Liver (tissue), 9 donors: ENCODE results near the gene IGF1R. TPM values are rescaled to one million over a fixed set of nuclear protein-coding genes. Genes with fewer than 3 reads are reported as not detected.

Experiments used
- DNase-seq: peaks from one replicate; pipeline ENCODE4 v3.0.0-alpha.2; 2017; ENCODE audit warnings: low spot score
- H3K27ac ChIP-seq, 2 donors: one replicate each; pipeline ENCODE4 v1.7.0; 2013; ENCODE audit warnings: inconsistent platforms in 2 of 2, low read length in 2 of 2, control low read depth in 1 of 2, low read depth in 1 of 2, mild to moderate bottlenecking in 1 of 2
- H3K27me3 ChIP-seq, 4 donors: one replicate each; pipeline versions ENCODE4 v1.6.1 to v1.7.0; 2013; ENCODE audit warnings: low read length in 3 of 4, inconsistent platforms in 1 of 4, mild to moderate bottlenecking in 1 of 4, moderate library complexity in 1 of 4; ENCODE audit not compliant: control insufficient read depth in 4 of 4, insufficient read depth in 4 of 4
- H3K36me3 ChIP-seq, 4 donors: one replicate each; pipeline versions ENCODE4 v1.6.1 to v1.7.0; 2013; ENCODE audit warnings: low read length in 3 of 4, mild to moderate bottlenecking in 3 of 4, low read depth in 1 of 4, moderate library complexity in 1 of 4; ENCODE audit not compliant: control insufficient read depth in 4 of 4, insufficient read depth in 3 of 4
- H3K4me1 ChIP-seq, 4 donors: one replicate each; pipeline versions ENCODE4 v1.6.1 to v1.7.0; 2013; ENCODE audit warnings: low read length in 3 of 4, mild to moderate bottlenecking in 3 of 4, moderate library complexity in 1 of 4; ENCODE audit not compliant: control insufficient read depth in 4 of 4, insufficient read depth in 4 of 4
- H3K4me3 ChIP-seq, 3 donors: one replicate each; pipeline versions ENCODE4 v1.6.1 to v1.7.0; 2013; ENCODE audit warnings: low read length in 3 of 3, control low read depth in 1 of 3, low read depth in 1 of 3, mild to moderate bottlenecking in 1 of 3
- H3K9ac ChIP-seq, 2 donors: one replicate each; pipeline ENCODE4 v1.7.0; 2013; ENCODE audit warnings: low read length in 2 of 2, mild to moderate bottlenecking in 2 of 2, moderate library complexity in 2 of 2, control low read depth in 1 of 2, low read depth in 1 of 2
- H3K9me3 ChIP-seq, 4 donors: one replicate each; pipeline versions ENCODE4 v1.6.1 to v1.7.0; 2013; ENCODE audit warnings: low read length in 3 of 4; ENCODE audit not compliant: control insufficient read depth in 4 of 4
- ATF3 ChIP-seq: IDR thresholded peaks from 2 replicates; pipeline ENCODE4 v1.6.1; 2016; ENCODE audit warnings: antibody characterized with exemption
- CTCF ChIP-seq: fragments of 150-350 bp; IDR thresholded peaks from 2 replicates; pipeline ENCODE4 v1.5.1; 2017; ENCODE audit warnings: improper control_type of control experiment, low read depth, low read length; ENCODE audit not compliant: missing input control
- EGR1 ChIP-seq, 2 donors: IDR thresholded peaks; 2 replicates each; pipeline ENCODE4 v1.6.1; 2016 to 2018; ENCODE audit warnings: antibody characterized with exemption in 2 of 2, low read depth in 2 of 2
- FOXA1 ChIP-seq: IDR thresholded peaks from 2 replicates; pipeline ENCODE4 v1.6.1; 2016; ENCODE audit warnings: antibody characterized with exemption
- FOXA2 ChIP-seq: IDR thresholded peaks from 2 replicates; pipeline ENCODE4 v1.6.1; 2016; ENCODE audit warnings: antibody characterized with exemption
- GABPA ChIP-seq, 2 donors: IDR thresholded peaks in 1 of 2; conservative IDR thresholded peaks in 1 of 2; 2 replicates each; pipeline ENCODE4 v1.6.1; 2016; ENCODE audit warnings: antibody characterized with exemption in 2 of 2, mild to moderate bottlenecking in 1 of 2, moderate library complexity in 1 of 2
- HNF4A ChIP-seq, 2 donors: conservative IDR thresholded peaks; 2 replicates each; pipeline ENCODE4 v1.6.1; 2016; ENCODE audit warnings: antibody characterized with exemption in 2 of 2, mild to moderate bottlenecking in 2 of 2
- HNF4G ChIP-seq: IDR thresholded peaks from 2 replicates; pipeline ENCODE4 v1.6.1; 2016; ENCODE audit warnings: antibody characterized with exemption
- JUND ChIP-seq, 2 donors: IDR thresholded peaks; 2 replicates each; pipeline ENCODE4 v1.6.1; 2016; ENCODE audit warnings: antibody characterized with exemption in 2 of 2
- MAX ChIP-seq: IDR thresholded peaks from 2 replicates; pipeline ENCODE4 v1.6.1; 2016; ENCODE audit warnings: antibody characterized with exemption
- NR2F2 ChIP-seq: IDR thresholded peaks from 2 replicates; pipeline ENCODE4 v1.6.1; 2016; ENCODE audit warnings: antibody characterized with exemption
- RAD21 ChIP-seq, 2 donors: IDR thresholded peaks; 2 replicates each; pipeline ENCODE4 v1.6.1; 2016; ENCODE audit warnings: antibody characterized with exemption in 2 of 2, mild to moderate bottlenecking in 2 of 2
- RXRA ChIP-seq, 2 donors: IDR thresholded peaks; 2 replicates each; pipeline ENCODE4 v1.6.1; 2017 to 2018; ENCODE audit warnings: antibody characterized with exemption in 2 of 2, mild to moderate bottlenecking in 1 of 2
- SP1 ChIP-seq: IDR thresholded peaks from 2 replicates; pipeline ENCODE4 v1.6.1; 2018; ENCODE audit warnings: antibody characterized with exemption, mild to moderate bottlenecking
- TAF1 ChIP-seq: conservative IDR thresholded peaks from 2 replicates; pipeline ENCODE4 v1.6.1; 2016; ENCODE audit warnings: antibody characterized with exemption, mild to moderate bottlenecking
- YY1 ChIP-seq: IDR thresholded peaks from 2 replicates; pipeline ENCODE4 v1.6.1; 2016; ENCODE audit warnings: antibody characterized with exemption, mild to moderate bottlenecking
- WGBS: extraction: QIAGEN DNeasy Blood & Tissue Kit; methylation state at CpG from one replicate; pipeline ENCODE4 v1.1.7; 2013; 5-methylcytosine and 5-hydroxymethylcytosine counted together
- polyA plus RNA-seq, 2 donors: library from polyadenylated mRNA; stranded (reverse) in 1 of 2; unstranded in 1 of 2; fragments of 200-250 nt in 1 of 2; fragments of >200 nt in 1 of 2; fragmentation: Nextera tagmentation in 1 of 2; extraction: Ambion mirVana in 1 of 2; gene quantifications; one replicate each; pipeline versions ENCODE4 v1.2.1 to v1.2.3, GENCODE V29; 2013 to 2015
- total RNA-seq, 2 donors: library from RNA; depleted of rRNA; stranded (reverse); fragments of >200 nt; gene quantifications; one replicate each; pipeline ENCODE4 v1.2.3, GENCODE V29; 2014
- TF ChIP-seq, protein P1 (sequence below): IDR thresholded peaks from 2 replicates; pipeline ENCODE4 v1.6.1; 2016; ENCODE audit warnings: antibody characterized with exemption
- TF ChIP-seq, protein P2 (sequence below): IDR thresholded peaks from 2 replicates; pipeline ENCODE4 v1.6.1; 2016; ENCODE audit warnings: antibody characterized with exemption, mild to moderate bottlenecking
- donor health status: healthy.
- donor health status: healthy.
- donor health status: healthy.
- donor health status: healthy.
- donor health status: healthy.

Gene IGF1R
- total and polyA plus RNA-seq, 4 donors, result 0.69 to 10.3 (median 3.2) TPM

DNA sequence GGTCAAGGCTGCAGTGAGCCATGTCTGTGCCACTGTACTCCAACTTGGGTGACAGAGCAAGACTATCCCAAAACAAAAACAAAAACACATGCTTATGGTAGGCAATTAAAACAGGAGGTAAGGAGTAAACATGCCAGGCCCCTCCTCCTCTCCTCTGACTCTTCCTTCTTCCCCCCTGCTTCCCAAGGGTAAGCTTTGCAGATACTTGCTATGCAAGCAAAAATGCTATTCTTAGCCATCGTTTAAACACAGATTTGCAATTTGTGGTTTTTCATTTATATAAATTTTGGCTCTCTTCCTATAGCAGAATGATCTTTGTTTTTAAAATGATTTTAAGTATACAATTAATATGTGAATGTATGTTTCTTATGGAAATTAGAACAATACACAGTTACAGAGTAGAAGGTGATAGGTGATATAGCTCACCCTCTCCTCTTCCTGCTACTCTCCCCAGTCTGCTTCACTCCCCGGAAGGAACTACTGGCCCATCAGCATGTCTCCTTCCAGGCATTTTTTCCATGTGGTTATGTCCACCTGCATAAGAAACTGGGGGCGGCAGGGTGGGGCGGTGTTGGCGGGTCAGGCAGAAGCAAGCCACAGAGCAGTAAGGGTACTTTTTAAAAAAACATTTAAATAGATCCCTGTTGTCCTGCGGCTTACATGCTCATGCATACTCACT lies 42.1 kb downstream of the IGF1R start:
- Histone ChIP-seq H3K27me3 (no peaks in the 10 kb centered on the region), H3K27ac (no peak overlapping the region), H3K36me3 (no peaks in the 10 kb centered on the region), H3K9me3 (no peaks in the 10 kb centered on the region), H3K4me3 (no peak overlapping the region), H3K4me1 (no peaks in the 10 kb centered on the region), H3K9ac (no peak overlapping the region)
- DNase-seq, result no peak
- WGBS, result 84% methylated on average over 6 of the region's 6 CpGs
- TF ChIP-seq YY1, result no peak
- no peak for TF ChIP-seq EGR1 (IDR thresholded peaks at IDR 0.05; ENCODE audit: low read depth in 2 of 2)
- no peak for TF ChIP-seq RXRA (IDR thresholded peaks at IDR 0.05)
- no peak for TF ChIP-seq RAD21 (IDR thresholded peaks at IDR 0.05)
- TF ChIP-seq FOXA1, result no peak
- no peak for TF ChIP-seq NR2F2
- no peak for TF ChIP-seq FOXA2
- TF ChIP-seq, protein P1, sequence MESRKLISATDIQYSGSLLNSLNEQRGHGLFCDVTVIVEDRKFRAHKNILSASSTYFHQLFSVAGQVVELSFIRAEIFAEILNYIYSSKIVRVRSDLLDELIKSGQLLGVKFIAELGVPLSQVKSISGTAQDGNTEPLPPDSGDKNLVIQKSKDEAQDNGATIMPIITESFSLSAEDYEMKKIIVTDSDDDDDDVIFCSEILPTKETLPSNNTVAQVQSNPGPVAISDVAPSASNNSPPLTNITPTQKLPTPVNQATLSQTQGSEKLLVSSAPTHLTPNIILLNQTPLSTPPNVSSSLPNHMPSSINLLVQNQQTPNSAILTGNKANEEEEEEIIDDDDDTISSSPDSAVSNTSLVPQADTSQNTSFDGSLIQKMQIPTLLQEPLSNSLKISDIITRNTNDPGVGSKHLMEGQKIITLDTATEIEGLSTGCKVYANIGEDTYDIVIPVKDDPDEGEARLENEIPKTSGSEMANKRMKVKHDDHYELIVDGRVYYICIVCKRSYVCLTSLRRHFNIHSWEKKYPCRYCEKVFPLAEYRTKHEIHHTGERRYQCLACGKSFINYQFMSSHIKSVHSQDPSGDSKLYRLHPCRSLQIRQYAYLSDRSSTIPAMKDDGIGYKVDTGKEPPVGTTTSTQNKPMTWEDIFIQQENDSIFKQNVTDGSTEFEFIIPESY, result no peak
- no peak for TF ChIP-seq HNF4G
- no peak for TF ChIP-seq HNF4A (conservative IDR thresholded peaks at IDR 0.05)
- TF ChIP-seq, protein P2, sequence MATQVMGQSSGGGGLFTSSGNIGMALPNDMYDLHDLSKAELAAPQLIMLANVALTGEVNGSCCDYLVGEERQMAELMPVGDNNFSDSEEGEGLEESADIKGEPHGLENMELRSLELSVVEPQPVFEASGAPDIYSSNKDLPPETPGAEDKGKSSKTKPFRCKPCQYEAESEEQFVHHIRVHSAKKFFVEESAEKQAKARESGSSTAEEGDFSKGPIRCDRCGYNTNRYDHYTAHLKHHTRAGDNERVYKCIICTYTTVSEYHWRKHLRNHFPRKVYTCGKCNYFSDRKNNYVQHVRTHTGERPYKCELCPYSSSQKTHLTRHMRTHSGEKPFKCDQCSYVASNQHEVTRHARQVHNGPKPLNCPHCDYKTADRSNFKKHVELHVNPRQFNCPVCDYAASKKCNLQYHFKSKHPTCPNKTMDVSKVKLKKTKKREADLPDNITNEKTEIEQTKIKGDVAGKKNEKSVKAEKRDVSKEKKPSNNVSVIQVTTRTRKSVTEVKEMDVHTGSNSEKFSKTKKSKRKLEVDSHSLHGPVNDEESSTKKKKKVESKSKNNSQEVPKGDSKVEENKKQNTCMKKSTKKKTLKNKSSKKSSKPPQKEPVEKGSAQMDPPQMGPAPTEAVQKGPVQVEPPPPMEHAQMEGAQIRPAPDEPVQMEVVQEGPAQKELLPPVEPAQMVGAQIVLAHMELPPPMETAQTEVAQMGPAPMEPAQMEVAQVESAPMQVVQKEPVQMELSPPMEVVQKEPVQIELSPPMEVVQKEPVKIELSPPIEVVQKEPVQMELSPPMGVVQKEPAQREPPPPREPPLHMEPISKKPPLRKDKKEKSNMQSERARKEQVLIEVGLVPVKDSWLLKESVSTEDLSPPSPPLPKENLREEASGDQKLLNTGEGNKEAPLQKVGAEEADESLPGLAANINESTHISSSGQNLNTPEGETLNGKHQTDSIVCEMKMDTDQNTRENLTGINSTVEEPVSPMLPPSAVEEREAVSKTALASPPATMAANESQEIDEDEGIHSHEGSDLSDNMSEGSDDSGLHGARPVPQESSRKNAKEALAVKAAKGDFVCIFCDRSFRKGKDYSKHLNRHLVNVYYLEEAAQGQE, result no peak
- no peak for TF ChIP-seq SP1
- TF ChIP-seq TAF1, result no peak
- TF ChIP-seq JUND (IDR thresholded peaks at IDR 0.05), result no peak
- TF ChIP-seq CTCF, result no peak
- no peak for TF ChIP-seq ATF3
- TF ChIP-seq GABPA (IDR thresholded peaks at IDR 0.05 in 1 of 2, conservative IDR thresholded peaks at IDR 0.05 in 1 of 2), result no peak
- TF ChIP-seq MAX, result no peak
